A673 (cell line): ENCODE data around the gene WDR82.

Source experiments
- EZH2 ChIP-seq: fragments of 200-600 bp; sonication (generic); IDR thresholded peaks from 2 replicates; pipeline ENCODE4 v1.6.1; 2017; ENCODE audit warnings: borderline replicate concordance, low read depth, mild to moderate bottlenecking, mixed read lengths, antibody characterized with exemption, low read length; ENCODE audit not compliant: poor library complexity, severe bottlenecking
- TF ChIP-seq, protein P1 (sequence below): fragments of 300-800, 200-600 bp; sonication (generic); conservative IDR thresholded peaks from 2 replicates; pipeline ENCODE4 v1.5.1; 2017; ENCODE audit warnings: low read depth, mild to moderate bottlenecking, antibody characterized with exemption, low read length, moderate library complexity, mixed read lengths

DNA sequence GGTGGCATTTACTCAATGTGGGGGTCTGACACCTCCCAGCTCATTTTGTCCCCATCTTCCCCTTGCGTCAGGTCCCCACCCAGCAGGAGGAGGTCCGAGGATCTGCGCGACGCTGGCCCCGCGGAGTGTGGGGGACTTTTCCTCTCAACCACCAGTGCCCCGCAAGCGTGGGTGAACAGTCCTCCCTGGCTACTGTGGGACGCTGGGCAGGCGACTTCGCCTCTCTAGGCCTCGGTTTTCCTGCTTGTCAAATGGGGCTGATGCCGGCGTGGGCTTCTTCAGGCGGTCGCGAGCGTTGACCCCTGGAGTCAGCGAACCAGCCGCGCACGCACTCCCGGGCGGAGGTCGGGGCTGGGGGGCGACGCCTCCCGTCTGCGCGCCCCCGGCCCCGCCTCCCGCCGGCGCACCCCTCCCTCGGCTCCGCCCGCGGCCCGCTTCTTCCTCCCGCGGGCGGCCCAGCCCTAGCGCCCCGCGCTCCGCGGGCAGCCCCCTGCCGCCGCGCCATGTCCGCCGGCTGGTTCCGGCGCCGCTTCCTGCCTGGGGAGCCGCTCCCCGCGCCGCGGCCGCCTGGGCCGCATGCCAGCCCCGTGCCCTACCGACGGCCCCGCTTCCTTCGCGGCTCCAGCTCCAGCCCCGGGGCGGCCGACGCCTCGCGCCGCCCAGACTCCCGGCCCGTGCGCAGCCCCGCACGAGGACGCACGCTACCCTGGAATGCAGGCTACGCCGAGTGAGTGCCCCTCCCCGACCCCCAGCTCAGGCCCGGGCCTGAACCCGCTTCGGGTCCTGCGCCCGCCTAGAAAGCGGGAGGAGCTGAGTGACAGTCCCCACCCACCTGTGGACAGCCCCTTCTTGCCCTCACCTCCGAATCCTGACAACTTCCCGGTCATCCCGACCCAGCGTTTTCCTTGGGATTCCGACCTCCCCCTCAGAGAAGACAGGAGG lies 32.9 kb downstream of the WDR82 start, which contains the start of gene PPM1M:
- no peak for TF ChIP-seq EZH2
- TF ChIP-seq, protein P1, sequence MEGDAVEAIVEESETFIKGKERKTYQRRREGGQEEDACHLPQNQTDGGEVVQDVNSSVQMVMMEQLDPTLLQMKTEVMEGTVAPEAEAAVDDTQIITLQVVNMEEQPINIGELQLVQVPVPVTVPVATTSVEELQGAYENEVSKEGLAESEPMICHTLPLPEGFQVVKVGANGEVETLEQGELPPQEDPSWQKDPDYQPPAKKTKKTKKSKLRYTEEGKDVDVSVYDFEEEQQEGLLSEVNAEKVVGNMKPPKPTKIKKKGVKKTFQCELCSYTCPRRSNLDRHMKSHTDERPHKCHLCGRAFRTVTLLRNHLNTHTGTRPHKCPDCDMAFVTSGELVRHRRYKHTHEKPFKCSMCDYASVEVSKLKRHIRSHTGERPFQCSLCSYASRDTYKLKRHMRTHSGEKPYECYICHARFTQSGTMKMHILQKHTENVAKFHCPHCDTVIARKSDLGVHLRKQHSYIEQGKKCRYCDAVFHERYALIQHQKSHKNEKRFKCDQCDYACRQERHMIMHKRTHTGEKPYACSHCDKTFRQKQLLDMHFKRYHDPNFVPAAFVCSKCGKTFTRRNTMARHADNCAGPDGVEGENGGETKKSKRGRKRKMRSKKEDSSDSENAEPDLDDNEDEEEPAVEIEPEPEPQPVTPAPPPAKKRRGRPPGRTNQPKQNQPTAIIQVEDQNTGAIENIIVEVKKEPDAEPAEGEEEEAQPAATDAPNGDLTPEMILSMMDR = no peak
